Endometrium (tissue), 2 donors: ENCODE measurements around the gene EYS.
"Not testable (repeated sequence)": the region's sequence is repeated elsewhere in the genome, so short reads cannot be mapped to it uniquely, and the experiment has no call there.

Experiments
- FAIRE-seq: peaks from 2 replicates; lab custom pipeline; 2012; peaks lifted over from hg19 to GRCh38; lab: Jason Lieb, UNC
- donor health status: control.
- donor health status: control.

EYS gene

DNA sequence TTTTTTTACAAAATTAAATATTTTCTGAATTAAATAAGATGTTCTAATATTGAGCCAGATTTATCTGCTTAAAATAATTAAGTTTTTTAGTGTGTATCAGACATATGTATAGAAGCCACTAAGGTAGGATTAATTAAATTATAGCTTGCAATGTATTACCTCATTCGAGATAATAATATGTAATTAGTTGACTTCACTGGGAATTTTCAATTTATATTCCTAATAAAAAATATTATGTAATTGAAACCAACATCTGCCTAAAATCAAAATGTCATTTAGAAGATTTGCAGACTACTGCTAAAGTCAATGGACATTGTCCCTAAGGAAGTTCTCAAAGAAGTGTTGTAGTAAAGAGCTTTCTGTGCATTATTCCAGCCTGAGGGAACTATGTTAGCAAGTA is 254.7 kb downstream of the EYS start:
- FAIRE-seq: no peak

DNA sequence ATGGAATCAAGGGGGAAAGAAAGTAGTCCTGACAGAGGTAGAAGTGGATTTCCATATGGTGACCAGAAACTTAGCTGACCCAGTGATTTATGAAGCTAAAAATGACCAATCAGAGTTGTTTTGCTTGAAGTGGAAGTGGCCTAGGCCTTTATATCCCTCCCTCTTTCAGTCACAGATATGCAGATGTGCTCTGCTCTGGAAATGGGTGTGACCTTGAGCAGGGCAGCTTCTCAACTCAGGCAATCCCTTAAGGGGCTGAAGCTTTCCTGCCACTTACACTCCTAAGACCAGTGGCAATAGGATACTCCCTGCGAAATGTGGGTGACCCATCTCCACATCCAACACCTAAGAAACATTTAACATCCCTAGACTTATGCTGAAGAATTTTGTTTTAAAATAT is 256.6 kb downstream of the EYS start:
- FAIRE-seq: no peak

DNA sequence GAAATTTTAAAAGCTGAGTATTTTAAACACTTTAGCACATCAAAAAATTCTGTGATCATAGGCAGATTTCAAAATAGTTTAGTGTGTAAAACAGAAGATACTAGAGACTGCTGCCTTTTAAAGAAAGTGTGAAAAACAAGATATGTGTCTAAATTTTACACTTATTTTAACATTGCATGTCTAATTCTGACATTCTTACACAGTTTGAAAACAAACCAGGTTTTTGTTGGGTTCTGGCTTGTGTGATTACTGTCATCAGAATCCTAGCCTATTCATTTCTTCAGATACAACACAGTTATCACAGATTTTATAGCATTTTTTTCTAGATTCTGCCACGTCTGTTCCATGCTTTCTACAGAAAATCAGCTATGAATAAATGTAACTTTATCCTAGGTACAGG is 257.1 kb downstream of the EYS start:
- no peak for FAIRE-seq

DNA sequence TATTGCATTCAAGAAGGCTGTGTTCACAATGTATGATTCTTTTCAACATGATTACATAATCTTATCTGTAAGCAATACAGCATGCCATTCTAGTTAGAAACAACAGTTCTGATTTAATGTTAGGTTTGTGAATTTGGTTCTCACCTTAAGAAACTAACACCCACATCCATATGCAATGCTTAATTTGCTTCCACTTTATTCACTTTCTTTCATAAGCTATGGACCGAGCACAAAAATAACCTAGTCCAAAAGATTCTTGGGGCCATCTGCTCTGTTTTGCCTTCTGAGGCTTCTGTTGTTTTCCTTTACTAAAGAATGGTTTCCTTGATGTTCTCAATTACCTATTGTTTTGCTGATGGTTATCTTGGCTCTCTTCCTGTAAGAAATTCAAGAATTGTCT is 258.2 kb downstream of the EYS start:
- no peak for FAIRE-seq

- no peak for FAIRE-seq
Observed at GRCh38 chr6:65436281-65436680, 270.7 kb downstream of the EYS start.

DNA sequence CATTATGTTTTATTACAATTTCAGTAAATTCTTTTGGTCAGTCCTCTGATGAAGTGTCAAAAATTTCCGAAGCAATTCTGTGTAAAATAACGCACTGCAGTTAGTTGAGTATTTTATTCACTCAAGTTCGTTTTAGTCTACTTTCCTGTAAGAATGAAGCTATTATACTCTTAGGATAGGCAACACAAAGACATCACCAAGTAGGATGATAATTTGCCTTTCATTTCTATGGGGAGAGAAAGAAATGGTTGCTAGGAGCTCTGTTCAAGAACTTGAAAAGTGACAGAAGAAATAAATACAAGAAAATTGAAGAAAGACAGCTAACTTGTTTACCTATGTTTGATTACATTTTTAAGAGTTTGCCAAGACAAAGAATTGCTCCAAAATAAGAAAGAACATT is 290.4 kb downstream of the EYS start:
- no peak for FAIRE-seq

DNA sequence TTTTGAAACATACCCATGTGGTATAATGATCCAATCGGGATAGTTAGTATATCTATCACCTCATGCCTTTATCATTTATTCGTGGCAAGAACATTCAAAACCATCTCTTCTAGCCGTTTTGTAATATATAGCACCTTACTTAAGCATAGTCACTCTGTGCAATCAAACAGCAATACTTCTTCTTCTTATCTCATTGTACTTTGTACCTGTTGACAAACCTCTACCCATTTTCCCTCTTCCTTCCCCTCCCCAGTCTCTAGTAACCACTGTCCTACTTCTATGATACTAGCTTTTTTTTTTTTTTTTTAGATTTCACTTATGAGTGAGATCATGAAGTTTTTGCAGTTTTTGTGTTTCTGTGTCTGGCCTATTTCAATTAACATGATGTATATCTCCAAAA is 296.7 kb downstream of the EYS start:
- no peak for FAIRE-seq

DNA sequence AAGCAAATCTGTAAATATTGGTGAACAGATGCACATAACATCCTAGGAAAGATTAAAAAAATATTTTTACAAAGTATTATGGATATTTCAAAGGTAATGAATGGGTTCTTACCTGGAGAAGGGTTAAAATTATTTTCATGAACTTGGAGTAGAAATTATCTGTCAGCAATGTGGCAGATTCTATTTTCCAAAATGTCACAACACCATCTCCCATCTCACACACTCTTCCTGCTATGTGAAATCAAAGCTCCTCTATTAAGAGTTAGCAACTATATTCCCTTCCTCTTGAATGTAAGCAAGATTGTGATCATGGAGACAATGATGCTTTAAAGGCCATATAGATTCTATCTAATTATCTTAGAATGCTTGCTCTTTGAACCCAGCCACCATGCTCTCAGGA is 304.5 kb downstream of the EYS start:
- FAIRE-seq: no peak

GRCh38 chr6:65399355-65400084 is 307.5 kb downstream of the EYS start:
- FAIRE-seq: peak; percentile 12

DNA sequence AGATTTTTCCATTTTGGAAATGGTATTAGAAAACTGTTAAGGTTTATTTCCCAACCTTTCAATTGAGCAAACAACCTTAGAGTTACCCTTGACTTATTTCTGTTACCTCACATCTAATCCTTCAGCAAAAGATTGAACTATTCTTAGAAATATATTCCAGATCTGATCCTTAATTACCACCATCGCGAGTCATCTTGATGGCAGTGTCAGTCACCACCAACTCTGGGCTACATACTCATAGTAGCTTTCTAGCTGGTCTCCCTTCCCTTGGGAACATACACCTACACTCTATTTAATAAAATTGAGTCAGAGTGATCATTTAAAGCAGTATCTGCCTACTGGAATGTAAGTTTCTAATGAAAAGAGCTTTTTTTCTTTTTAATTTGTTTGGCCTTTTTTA is 308.2 kb downstream of the EYS start:
- FAIRE-seq: no peak

GRCh38 chr6:65350530-65350929 is 356.5 kb downstream of the EYS start:
- FAIRE-seq: no peak

- FAIRE-seq: not testable (repeated sequence)
Observed at GRCh38 chr6:65302655-65303054, 404.4 kb downstream of the EYS start.

GRCh38 chr6:65299236-65299635 is 407.8 kb downstream of the EYS start:
- FAIRE-seq: no peak

GRCh38 chr6:65295812-65296211 is 411.2 kb downstream of the EYS start:
- no peak for FAIRE-seq

- no peak for FAIRE-seq
Observed at GRCh38 chr6:65289491-65289890, 417.5 kb downstream of the EYS start.

DNA sequence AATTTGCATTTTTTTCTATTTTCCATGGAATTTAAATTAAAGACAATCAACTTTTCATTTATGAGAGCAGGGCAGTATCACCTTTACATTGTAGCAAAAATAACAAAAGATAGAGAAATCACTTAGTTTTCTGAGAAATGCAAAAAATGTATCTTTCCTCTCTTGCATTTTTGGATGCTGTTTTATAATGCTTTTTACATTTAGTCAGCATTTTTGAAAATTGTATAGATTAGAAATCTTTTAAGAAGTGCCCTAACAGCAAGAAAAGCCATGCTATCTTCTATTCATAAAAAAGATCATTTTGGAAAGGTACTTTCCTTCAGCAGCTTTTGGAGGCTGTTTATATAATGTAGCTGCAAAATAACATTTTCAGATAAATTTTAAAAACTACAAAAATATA is 421.8 kb downstream of the EYS start:
- no peak for FAIRE-seq

DNA sequence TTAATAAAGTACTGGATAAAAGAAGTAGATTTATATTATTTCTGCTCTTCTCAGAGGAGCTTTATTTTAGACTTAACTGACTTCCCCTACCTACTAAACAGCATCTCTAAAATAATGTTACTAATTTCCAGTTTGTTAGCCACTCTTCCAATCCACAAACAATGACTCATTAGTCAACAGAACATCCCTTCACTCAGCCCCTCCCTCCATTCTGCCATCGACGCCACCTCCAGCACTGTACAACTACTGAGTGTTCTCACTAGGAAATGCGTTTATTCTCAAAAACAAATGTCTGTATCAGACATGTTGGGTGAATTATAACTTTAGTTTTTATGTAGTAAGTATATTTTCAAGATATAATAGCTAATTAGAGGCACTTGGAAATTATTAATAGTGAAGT is 427.0 kb downstream of the EYS start:
- FAIRE-seq: no peak

DNA sequence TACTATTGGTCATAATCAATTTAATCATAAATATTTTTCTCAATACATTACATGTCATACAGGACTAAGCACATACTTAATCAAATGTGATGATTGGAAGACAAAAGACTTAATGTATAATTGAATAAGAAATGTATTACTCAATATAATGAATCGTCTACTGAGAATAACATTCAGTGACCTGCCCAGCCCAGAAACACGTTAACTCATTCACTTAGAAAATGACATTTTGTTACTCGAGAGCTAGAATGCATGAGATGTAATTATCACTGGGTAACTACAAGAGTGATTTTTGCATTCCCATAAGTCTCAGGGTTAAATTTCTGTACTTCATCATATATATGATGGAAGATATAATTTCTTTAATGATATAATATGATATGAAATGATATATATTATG is 444.8 kb downstream of the EYS start:
- no peak for FAIRE-seq

DNA sequence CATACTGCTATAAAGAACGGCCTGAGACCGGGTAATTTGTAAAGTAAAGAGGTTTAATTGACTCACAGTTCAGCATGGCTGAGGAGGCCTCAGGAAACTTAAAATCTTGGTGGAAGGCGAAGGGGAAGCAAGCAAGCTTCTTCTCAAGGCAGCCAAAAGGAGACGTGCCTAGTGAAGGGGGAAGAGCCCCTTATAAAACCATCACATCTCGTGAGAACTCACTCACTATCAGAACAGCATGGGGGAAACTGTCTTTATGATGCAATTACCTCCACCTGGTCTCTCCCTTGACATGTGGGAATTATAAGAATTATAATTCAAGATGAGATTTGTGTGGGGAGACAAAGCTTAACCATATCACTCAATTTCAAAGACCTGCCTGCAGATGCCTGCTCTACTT is 447.0 kb downstream of the EYS start:
- no peak for FAIRE-seq

DNA sequence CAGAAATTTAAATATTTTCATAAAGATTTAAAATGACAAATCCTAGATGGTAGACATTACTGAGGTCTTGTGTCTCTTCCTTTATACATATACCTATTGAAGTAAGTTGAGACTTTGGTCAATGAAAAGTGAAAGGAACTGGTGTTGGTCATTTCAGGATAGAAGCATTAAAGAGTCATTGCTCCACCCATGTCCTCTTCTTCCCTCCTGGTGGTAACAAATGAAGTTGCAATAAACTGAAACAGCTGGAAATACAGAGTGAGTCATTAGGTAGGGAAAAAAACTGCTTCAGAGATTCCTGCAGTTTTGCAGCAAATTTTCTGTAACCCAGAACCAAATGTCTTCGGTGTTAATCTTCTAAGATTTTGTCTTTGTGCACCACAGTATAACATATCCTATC is 448.0 kb downstream of the EYS start:
- no peak for FAIRE-seq

- peak; percentile 96 for FAIRE-seq
Observed at GRCh38 chr6:65253041-65253440, 454.0 kb downstream of the EYS start.

DNA sequence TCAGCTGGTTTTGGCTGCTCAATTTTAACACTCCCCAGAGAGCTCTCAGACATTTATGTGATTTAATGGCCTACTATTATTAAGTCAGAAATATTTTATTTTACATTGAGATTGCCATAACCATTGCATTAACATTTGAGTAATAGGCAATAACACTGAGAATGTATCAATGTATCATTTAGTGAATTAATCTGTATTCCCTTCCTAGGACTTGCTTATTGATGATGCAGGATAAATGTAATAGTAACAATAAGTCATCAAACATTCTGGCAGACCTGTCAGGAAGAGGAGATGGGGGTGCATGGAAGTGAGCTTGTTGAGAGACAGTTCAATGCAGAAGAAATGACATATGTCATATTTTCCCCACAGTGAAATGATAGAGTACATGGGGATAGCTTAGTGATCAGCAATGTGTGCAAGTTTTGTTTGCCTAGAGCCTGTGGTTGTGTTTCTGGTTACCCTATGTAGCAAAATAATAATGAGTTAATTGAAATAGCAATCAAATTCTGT is 458.9 kb downstream of the EYS start:
- no peak for FAIRE-seq

DNA sequence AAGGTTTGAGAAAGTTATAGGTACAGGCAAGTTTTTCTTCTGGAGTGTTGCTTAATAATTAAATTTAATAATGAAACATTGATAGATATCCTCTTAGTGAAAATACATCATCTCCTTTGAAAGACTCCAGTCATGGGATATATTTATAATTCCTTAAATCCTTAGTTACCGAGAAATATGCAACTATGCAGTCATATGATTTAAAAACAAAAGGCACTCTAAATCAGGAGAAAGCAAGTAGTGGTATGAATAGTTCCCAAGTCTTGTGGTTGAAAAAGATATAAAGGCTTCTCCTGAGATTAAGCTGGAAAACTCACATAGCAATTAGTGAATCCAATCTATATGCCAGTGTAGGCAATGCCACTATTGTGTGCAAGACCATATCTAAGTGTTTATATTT is 475.4 kb downstream of the EYS start:
- FAIRE-seq: no peak

GRCh38 chr6:65229825-65230224 is 477.2 kb downstream of the EYS start:
- no peak for FAIRE-seq

DNA sequence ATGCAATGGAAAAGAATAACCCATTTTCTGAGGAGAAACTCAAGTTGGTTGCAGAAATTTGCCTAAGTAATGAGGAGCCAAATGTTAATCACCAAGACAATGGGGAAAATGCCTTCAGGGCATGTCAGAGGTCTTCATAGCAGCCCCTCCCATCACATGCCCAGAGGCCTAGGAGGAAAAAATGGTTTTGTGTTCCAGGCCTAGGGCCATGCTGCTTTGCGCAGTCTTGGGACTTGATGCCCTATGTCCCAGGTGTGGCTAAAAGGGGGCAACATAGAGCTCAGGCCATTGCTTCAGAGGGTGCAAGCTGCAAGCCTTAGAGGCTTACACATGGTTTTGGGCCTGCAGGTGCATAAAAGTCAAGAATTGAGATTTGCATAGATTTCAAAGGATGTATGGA is 485.9 kb downstream of the EYS start:
- FAIRE-seq: no peak
